ENCODE measurements around the gene CLIP4. TPM values are rescaled to one million over a fixed set of nuclear protein-coding genes. Genes with fewer than 3 reads are reported as not detected.
A peak's percentile ranks its signal among the peaks of the same experiment; 100 is the strongest.

The CLIP4 gene
- total RNA-seq, 5 donors from 2014 or later (not counting 1 experiment from before 2014, with no cell fraction given) = 38.4 to 54.2 (median 47.7) TPM

DNA sequence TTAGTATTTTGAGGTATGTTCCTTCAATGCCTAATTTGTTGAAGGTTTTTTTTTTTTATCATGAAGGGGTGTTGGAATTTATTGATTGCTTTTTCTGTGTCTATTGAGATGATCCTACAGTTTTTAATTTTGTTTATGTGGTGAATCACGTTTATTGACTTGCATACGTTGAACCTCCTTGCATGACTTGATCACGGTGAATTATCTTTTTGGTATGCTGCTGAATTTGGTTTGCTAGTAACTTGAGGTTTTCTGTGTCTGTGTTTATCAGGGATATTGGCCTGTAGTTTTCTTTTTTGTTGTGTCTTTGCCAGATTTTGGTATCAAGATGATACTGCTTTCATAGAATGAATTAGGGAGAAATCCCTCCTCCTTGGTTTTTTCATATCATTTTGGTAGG, 23.9 kb downstream of the CLIP4 start:
- CTCF ChIA-PET = no interaction called here
- Histone ChIP-seq H3K27ac (ENCODE audit: low read length) (no peak overlapping the region), H3K4me1 (ENCODE audit: control insufficient read depth in 1 of 2, extremely low read depth in 1 of 2, insufficient read depth in 2 of 2, low read length in 2 of 2) (no peaks in the 10 kb centered on the region), H3K36me3 (ENCODE audit: control insufficient read depth in 2 of 2, extremely low read depth in 1 of 2, insufficient read depth in 1 of 2, low read length in 1 of 2) (peaks cover 3 to 34% of the 10 kb centered on the region in 2 donors), H3K27me3 (replicated peaks in 1 of 2; ENCODE audit: control insufficient read depth in 2 of 2, extremely low read depth in 1 of 2, insufficient read depth in 2 of 2, low read length in 1 of 2) (no peaks in the 10 kb centered on the region), H3K4me3 (ENCODE audit: control insufficient read depth in 1 of 2, extremely low read depth in 1 of 2, low read length in 1 of 2) (no peak overlapping the region), H3K9me3 (no peaks in the 10 kb centered on the region)
- DNase-seq (no peak), ATAC-seq (replicated peaks in 1 of 4) (no peak)
- WGBS (ENCODE audit: insufficient coverage) = 100% methylated on average over 3 of the region's 3 CpGs
- H3K27me3 Mint-ChIP-seq = no peaks in the 10 kb centered on the region
- peaks cover 72% of the 10 kb centered on the region for H3K36me3 Mint-ChIP-seq
- peaks cover 36 to 40% (median 39%) of the 10 kb centered on the region in 3 donors for H3K4me1 Mint-ChIP-seq
- H3K4me3 Mint-ChIP-seq = no peak overlapping the region
- POLR2A ChIA-PET = interaction anchor here in 1 of 2 donors (0.6 kb wide), 1 partner anchor 21 kb away, joined by 3 read pairs; no protein-coding TSS in a partner anchor
- peaks cover 0 to 10% (median 0%) of the 10 kb centered on the region in 3 donors for H3K9me3 Mint-ChIP-seq
- peak overlapping the region in 1 of 2 donors; percentile 3 for H3K27ac Mint-ChIP-seq

DNA sequence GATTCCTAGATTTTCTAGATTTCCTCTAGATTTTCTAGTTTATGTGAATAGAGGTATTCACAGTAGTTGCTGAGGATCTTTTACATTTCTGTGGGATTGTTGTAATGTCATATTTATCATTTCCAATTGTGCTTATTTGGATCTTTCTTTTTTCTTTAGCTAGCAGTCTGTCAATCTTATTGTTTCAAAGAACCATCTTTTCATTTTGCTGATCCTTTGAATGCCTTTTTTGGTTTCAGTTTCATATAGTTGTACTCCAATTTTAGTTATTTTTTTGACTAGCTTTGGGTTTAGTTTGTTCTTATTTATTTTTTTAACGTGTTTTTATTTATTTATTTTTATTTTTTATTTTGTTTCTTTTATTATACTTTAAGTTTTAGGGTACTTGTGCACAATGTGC, 24.5 kb downstream of the CLIP4 start:
- peaks cover 3 to 33% of the 10 kb centered on the region in 2 donors for H3K36me3 ChIP-seq (ENCODE audit: control insufficient read depth in 2 of 2, extremely low read depth in 1 of 2, insufficient read depth in 1 of 2, low read length in 1 of 2)
- DNase-seq (no peak), ATAC-seq (replicated peaks in 1 of 4) (no peak)
- H3K4me3 Mint-ChIP-seq = no peak overlapping the region
- peaks cover 0 to 10% (median 0%) of the 10 kb centered on the region in 3 donors for H3K9me3 Mint-ChIP-seq
- no peaks in the 10 kb centered on the region for H3K27me3 ChIP-seq (replicated peaks in 1 of 2; ENCODE audit: control insufficient read depth in 2 of 2, extremely low read depth in 1 of 2, insufficient read depth in 2 of 2, low read length in 1 of 2)
- H3K4me3 ChIP-seq (ENCODE audit: control insufficient read depth in 1 of 2, extremely low read depth in 1 of 2, low read length in 1 of 2) = no peak overlapping the region
- H3K9me3 ChIP-seq = no peaks in the 10 kb centered on the region
- POLR2A ChIA-PET = interaction anchor here (0.6 to 0.7 kb wide), 2 partner anchors 22 to 26 kb away, joined by 3 read pairs; no protein-coding TSS in a partner anchor
- CTCF ChIA-PET = no interaction called here
- H3K4me1 ChIP-seq (ENCODE audit: control insufficient read depth in 1 of 2, extremely low read depth in 1 of 2, insufficient read depth in 2 of 2, low read length in 2 of 2) = no peaks in the 10 kb centered on the region
- H3K27ac Mint-ChIP-seq = no peak overlapping the region
- no CpG with 5 or more reads among the region's 1 CpG for WGBS (ENCODE audit: insufficient coverage)
- H3K27ac ChIP-seq (ENCODE audit: low read length) = no peak overlapping the region
- H3K27me3 Mint-ChIP-seq = no peaks in the 10 kb centered on the region
- peaks cover 36 to 40% (median 38%) of the 10 kb centered on the region in 3 donors for H3K4me1 Mint-ChIP-seq
- peaks cover 68% of the 10 kb centered on the region for H3K36me3 Mint-ChIP-seq

DNA sequence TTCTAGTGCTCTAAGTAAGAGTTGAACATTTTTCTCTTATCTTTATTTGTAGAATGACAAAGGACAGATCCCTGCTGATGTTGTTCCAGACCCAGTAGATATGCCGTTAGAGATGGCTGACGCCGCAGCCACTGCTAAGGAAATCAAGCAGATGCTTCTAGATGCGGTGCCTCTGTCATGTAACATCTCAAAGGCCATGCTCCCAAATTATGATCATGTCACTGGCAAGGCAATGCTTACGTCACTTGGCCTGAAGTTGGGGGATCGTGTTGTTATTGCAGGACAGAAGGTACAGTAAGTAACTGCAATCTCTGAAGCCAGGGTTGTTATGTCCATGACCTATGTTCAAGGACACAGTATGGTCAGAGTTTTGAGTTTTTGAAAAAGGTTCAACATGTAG, 28.4 kb downstream of the CLIP4 start:
- no peak overlapping the region for H3K27ac Mint-ChIP-seq
- WGBS (ENCODE audit: insufficient coverage) = 100% methylated on average over 6 of the region's 6 CpGs
- peaks cover 60% of the 10 kb centered on the region for H3K36me3 Mint-ChIP-seq
- H3K36me3 ChIP-seq (ENCODE audit: control insufficient read depth in 2 of 2, extremely low read depth in 1 of 2, insufficient read depth in 1 of 2, low read length in 1 of 2) = peaks cover 3 to 43% of the 10 kb centered on the region in 2 donors
- no peak overlapping the region for H3K4me3 ChIP-seq (ENCODE audit: control insufficient read depth in 1 of 2, extremely low read depth in 1 of 2, low read length in 1 of 2)
- no peaks in the 10 kb centered on the region for H3K9me3 ChIP-seq
- ChIA-PET POLR2A (no interaction called here), CTCF (no interaction called here)
- peaks cover 0 to 6% (median 0%) of the 10 kb centered on the region in 3 donors for H3K9me3 Mint-ChIP-seq
- peaks cover 22 to 26% (median 22%) of the 10 kb centered on the region in 3 donors for H3K4me1 Mint-ChIP-seq
- DNase-seq = no peak
- H3K4me1 ChIP-seq (ENCODE audit: control insufficient read depth in 1 of 2, extremely low read depth in 1 of 2, insufficient read depth in 2 of 2, low read length in 2 of 2) = no peaks in the 10 kb centered on the region
- no peaks in the 10 kb centered on the region for H3K27me3 Mint-ChIP-seq
- H3K27me3 ChIP-seq (replicated peaks in 1 of 2; ENCODE audit: control insufficient read depth in 2 of 2, extremely low read depth in 1 of 2, insufficient read depth in 2 of 2, low read length in 1 of 2) = no peaks in the 10 kb centered on the region
- no peak overlapping the region for H3K4me3 Mint-ChIP-seq
- no peak overlapping the region for H3K27ac ChIP-seq (ENCODE audit: low read length)
- no peak for ATAC-seq (replicated peaks in 1 of 4)

DNA sequence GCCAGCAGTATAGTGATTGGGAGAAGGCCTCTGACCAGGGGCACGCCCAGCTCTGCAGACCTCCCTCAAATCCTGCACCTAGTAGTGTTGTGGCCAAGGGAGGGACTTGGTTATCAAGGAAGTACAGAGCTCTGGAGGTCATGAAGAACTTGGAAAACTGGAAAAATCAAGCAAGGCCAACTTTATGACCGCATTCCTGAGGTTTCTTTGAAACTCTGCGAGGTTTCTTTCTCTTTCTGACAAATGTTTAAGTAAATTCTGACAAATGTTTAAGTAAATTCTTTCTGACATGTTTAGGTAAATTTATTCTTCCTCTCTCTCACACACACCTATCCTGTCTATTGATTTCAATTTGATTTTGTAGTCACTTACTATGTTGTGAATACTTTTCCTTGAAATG, 31.0 kb downstream of the CLIP4 start:
- Histone ChIP-seq H3K27ac (ENCODE audit: low read length) (no peak overlapping the region), H3K27me3 (replicated peaks in 1 of 2; ENCODE audit: control insufficient read depth in 2 of 2, extremely low read depth in 1 of 2, insufficient read depth in 2 of 2, low read length in 1 of 2) (no peaks in the 10 kb centered on the region), H3K4me1 (ENCODE audit: control insufficient read depth in 1 of 2, extremely low read depth in 1 of 2, insufficient read depth in 2 of 2, low read length in 2 of 2) (no peaks in the 10 kb centered on the region), H3K4me3 (ENCODE audit: control insufficient read depth in 1 of 2, extremely low read depth in 1 of 2, low read length in 1 of 2) (no peak overlapping the region), H3K9me3 (no peaks in the 10 kb centered on the region), H3K36me3 (ENCODE audit: control insufficient read depth in 2 of 2, extremely low read depth in 1 of 2, insufficient read depth in 1 of 2, low read length in 1 of 2) (peaks cover 3 to 47% of the 10 kb centered on the region in 2 donors)
- Mint-ChIP-seq H3K4me1 (peaks cover 4 to 9% (median 4%) of the 10 kb centered on the region in 3 donors), H3K36me3 (peaks cover 38% of the 10 kb centered on the region), H3K4me3 (no peak overlapping the region), H3K27ac (no peak overlapping the region), H3K9me3 (no peaks in the 10 kb centered on the region), H3K27me3 (no peaks in the 10 kb centered on the region)
- 100% methylated on average over 1 of the region's 3 CpGs for WGBS (ENCODE audit: insufficient coverage)
- no peak for ATAC-seq (replicated peaks in 1 of 4)
- DNase-seq = no peak
- ChIA-PET POLR2A (no interaction called here), CTCF (no interaction called here)

DNA sequence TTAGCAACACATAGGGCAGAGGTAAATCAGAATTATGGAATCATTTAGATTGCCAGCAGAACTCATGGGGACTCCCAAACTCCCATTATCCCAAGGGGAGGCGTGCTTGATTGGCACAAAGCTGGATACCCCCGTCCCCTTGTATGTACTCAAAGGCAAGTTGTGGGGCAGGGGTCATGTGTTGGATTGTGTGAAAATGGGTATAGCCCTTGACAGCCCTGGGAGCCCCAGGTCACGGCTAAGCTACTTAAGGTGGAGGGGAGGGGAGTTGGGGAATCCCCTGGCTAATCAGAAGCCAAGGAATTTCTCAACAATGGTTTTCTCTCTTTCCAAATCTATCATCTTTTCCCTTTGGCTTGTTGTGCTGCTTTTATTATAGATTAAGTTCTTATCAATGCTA, 32.7 kb downstream of the CLIP4 start:
- Histone ChIP-seq H3K4me3 (ENCODE audit: control insufficient read depth in 1 of 2, extremely low read depth in 1 of 2, low read length in 1 of 2) (no peak overlapping the region), H3K27me3 (replicated peaks in 1 of 2; ENCODE audit: control insufficient read depth in 2 of 2, extremely low read depth in 1 of 2, insufficient read depth in 2 of 2, low read length in 1 of 2) (no peaks in the 10 kb centered on the region), H3K4me1 (ENCODE audit: control insufficient read depth in 1 of 2, extremely low read depth in 1 of 2, insufficient read depth in 2 of 2, low read length in 2 of 2) (no peaks in the 10 kb centered on the region), H3K27ac (ENCODE audit: low read length) (no peak overlapping the region), H3K36me3 (ENCODE audit: control insufficient read depth in 2 of 2, extremely low read depth in 1 of 2, insufficient read depth in 1 of 2, low read length in 1 of 2) (peaks cover 3 to 52% of the 10 kb centered on the region in 2 donors), H3K9me3 (no peaks in the 10 kb centered on the region)
- no peaks in the 10 kb centered on the region for H3K9me3 Mint-ChIP-seq
- H3K27ac Mint-ChIP-seq = no peak overlapping the region
- H3K27me3 Mint-ChIP-seq = no peaks in the 10 kb centered on the region
- peaks cover 44% of the 10 kb centered on the region for H3K36me3 Mint-ChIP-seq
- ChIA-PET CTCF (no interaction called here), POLR2A (interaction anchor here in 1 of 2 donors (0.9 kb wide), 1 partner anchor 18 kb away, joined by 3 read pairs; no protein-coding TSS in a partner anchor)
- no CpG with 5 or more reads among the region's 3 CpGs for whole genome bisulfite sequencing (ENCODE audit: insufficient coverage)
- DNase-seq = no peak
- H3K4me1 Mint-ChIP-seq = no peaks in the 10 kb centered on the region
- no peak for ATAC-seq (replicated peaks in 1 of 4)
- H3K4me3 Mint-ChIP-seq = no peak overlapping the region

DNA sequence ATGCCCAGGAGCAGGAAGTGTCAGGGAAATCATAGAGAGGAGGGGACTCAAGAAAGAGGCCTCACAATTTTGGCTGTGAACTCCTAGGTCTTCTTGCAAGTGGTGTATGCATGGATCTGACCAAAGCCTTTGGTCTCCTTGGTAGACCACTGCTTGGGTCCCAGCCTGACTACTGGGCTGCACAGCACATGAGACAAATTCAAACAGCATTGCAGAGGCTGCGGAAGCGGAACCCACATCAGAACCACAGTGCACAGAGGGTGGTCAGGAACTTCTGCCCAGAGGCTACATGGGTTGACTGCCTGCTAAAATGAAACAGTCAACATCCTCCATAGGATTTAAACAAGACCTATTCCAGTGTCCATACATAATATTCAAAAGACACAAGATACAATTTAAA, 39.4 kb downstream of the CLIP4 start:
- Mint-ChIP-seq H3K27ac (no peak overlapping the region), H3K4me3 (no peak overlapping the region), H3K27me3 (no peaks in the 10 kb centered on the region), H3K36me3 (peaks cover 58% of the 10 kb centered on the region), H3K9me3 (no peaks in the 10 kb centered on the region), H3K4me1 (no peaks in the 10 kb centered on the region)
- WGBS (ENCODE audit: insufficient coverage) = 60% methylated on average over 1 of the region's 2 CpGs
- ChIA-PET CTCF (no interaction called here), POLR2A (no interaction called here)
- DNase-seq (no peak), ATAC-seq (replicated peaks in 1 of 4) (no peak)
- Histone ChIP-seq H3K27me3 (replicated peaks in 1 of 2; ENCODE audit: control insufficient read depth in 2 of 2, extremely low read depth in 1 of 2, insufficient read depth in 2 of 2, low read length in 1 of 2) (no peaks in the 10 kb centered on the region), H3K4me1 (ENCODE audit: control insufficient read depth in 1 of 2, extremely low read depth in 1 of 2, insufficient read depth in 2 of 2, low read length in 2 of 2) (no peaks in the 10 kb centered on the region), H3K4me3 (ENCODE audit: control insufficient read depth in 1 of 2, extremely low read depth in 1 of 2, low read length in 1 of 2) (no peak overlapping the region), H3K9me3 (no peaks in the 10 kb centered on the region), H3K27ac (ENCODE audit: low read length) (no peak overlapping the region), H3K36me3 (ENCODE audit: control insufficient read depth in 2 of 2, extremely low read depth in 1 of 2, insufficient read depth in 1 of 2, low read length in 1 of 2) (peaks cover 0 to 76% of the 10 kb centered on the region in 2 donors)

DNA sequence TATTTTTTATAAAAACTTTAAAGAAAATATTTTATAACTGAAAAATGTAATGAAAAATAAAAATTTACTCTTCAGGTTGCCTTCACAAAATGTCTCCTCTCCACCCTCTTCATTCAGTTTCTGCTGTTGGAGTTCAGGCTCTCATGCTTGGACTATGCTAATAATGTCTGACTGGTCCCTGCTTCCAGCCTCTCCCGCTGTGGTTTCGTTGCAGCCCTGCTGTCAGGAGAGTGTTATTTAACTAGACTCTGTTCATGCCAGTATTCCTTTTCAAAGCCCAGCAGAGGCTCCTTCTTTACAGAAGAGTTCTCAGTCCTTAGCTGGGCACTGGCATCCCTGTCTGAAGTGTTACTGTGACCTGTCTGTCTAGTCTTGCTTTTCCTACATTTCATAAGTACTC, 40.4 kb downstream of the CLIP4 start:
- DNase-seq (no peak), ATAC-seq (replicated peaks in 1 of 4) (no peak)
- H3K9me3 Mint-ChIP-seq = no peaks in the 10 kb centered on the region
- ChIA-PET CTCF (interaction anchor here in 1 of 2 donors (0.9 kb wide), 1 partner anchor 201 kb away, joined by 3 read pairs; no protein-coding TSS in a partner anchor), POLR2A (no interaction called here)
- no peak overlapping the region for H3K4me3 ChIP-seq (ENCODE audit: control insufficient read depth in 1 of 2, extremely low read depth in 1 of 2, low read length in 1 of 2)
- H3K27me3 ChIP-seq (replicated peaks in 1 of 2; ENCODE audit: control insufficient read depth in 2 of 2, extremely low read depth in 1 of 2, insufficient read depth in 2 of 2, low read length in 1 of 2) = no peaks in the 10 kb centered on the region
- no peak overlapping the region for H3K4me3 Mint-ChIP-seq
- no peaks in the 10 kb centered on the region for H3K4me1 Mint-ChIP-seq
- H3K36me3 ChIP-seq (ENCODE audit: control insufficient read depth in 2 of 2, extremely low read depth in 1 of 2, insufficient read depth in 1 of 2, low read length in 1 of 2) = peaks cover 0 to 81% of the 10 kb centered on the region in 2 donors
- no peaks in the 10 kb centered on the region for H3K9me3 ChIP-seq
- H3K4me1 ChIP-seq (ENCODE audit: control insufficient read depth in 1 of 2, extremely low read depth in 1 of 2, insufficient read depth in 2 of 2, low read length in 2 of 2) = no peaks in the 10 kb centered on the region
- H3K27ac ChIP-seq (ENCODE audit: low read length) = no peak overlapping the region
- H3K27me3 Mint-ChIP-seq = no peaks in the 10 kb centered on the region
- H3K36me3 Mint-ChIP-seq = peaks cover 64% of the 10 kb centered on the region
- H3K27ac Mint-ChIP-seq = no peak overlapping the region
- WGBS (ENCODE audit: insufficient coverage) = 100% methylated on average over 2 of the region's 2 CpGs
